ENCODE results near the gene MRPL36. TPM values are rescaled to one million over a fixed set of nuclear protein-coding genes. Genes with fewer than 3 reads are reported as not detected.

MRPL36 gene
- total and polyA plus RNA-seq, 9 of the 15 experiments (the other 6 are each of a cell fraction or from before 2014, with no cell fraction given) = 78.3 to 557 (median 124) TPM

GRCh38 chr5:1801222-1801966 is 1.8 kb upstream of the MRPL36 start, which contains the start of gene NDUFS6 (continued):
- TF ChIP-seq MTA3 (IDR thresholded peaks at IDR 0.05; ENCODE audit: borderline replicate concordance) (peak; percentile 85), RFX7 (CRISPR knock-in tag; IDR thresholded peaks at IDR 0.05) (no peak), RBM22 (IDR thresholded peaks at IDR 0.05; ENCODE audit: low read depth, low read length, poor library complexity, severe bottlenecking) (peak; percentile 43), SP2 (IDR thresholded peaks at IDR 0.05; ENCODE audit: extremely low read depth, low read depth, low read length, poor library complexity, severe bottlenecking) (no peak), MTA1 (IDR thresholded peaks at IDR 0.05; ENCODE audit: borderline replicate concordance) (no peak), SP1 (CRISPR knock-in tag; IDR thresholded peaks at IDR 0.05) (0 out of 2 replicates have a peak, but pooled peaks have one; percentile 42), DPF2 (IDR thresholded peaks at IDR 0.05) (no peak), ZNF23 (CRISPR knock-in tag; IDR thresholded peaks at IDR 0.05) (no peak), NRF1 (conservative IDR thresholded peaks at IDR 0.05 in 1 of 2, IDR thresholded peaks at IDR 0.05 in 1 of 2) (peak; percentile 97 to 98), REST (IDR thresholded peaks at IDR 0.05; ENCODE audit: borderline replicate concordance) (no peak), REST (CRISPR knock-in tag; IDR thresholded peaks at IDR 0.05; ENCODE audit: low read depth) (0 out of 2 replicates have a peak, but pooled peaks have one; percentile 59), THAP12 (CRISPR knock-in tag; IDR thresholded peaks at IDR 0.05) (peak; percentile 86; the same call in 1 of the 2 replicates), ZNF507 (tag; conservative IDR thresholded peaks at IDR 0.05) (no peak), ZBTB8A (IDR thresholded peaks at IDR 0.05; ENCODE audit: partially characterized antibody) (no peak), PCBP1 (IDR thresholded peaks at IDR 0.05; ENCODE audit: low read depth, low read length, poor library complexity, severe bottlenecking) (peak; percentile 70)

All from K562 (cell line).